Testis (tissue), 2 donors: ENCODE measurements around the gene TCEA2.

Experiments
- CTCF ChIP-seq, 3 experiments: fragments of 450-650 bp in 2 of 3; fragments of 200-600 bp in 1 of 3; sonication (generic) in 1 of 3; IDR thresholded peaks; one replicate each; pipeline ENCODE4 v1.5.1; 2016 to 2019; ENCODE audit warnings: antibody characterized with exemption in 3 of 3, mild to moderate bottlenecking in 2 of 3, moderate library complexity in 1 of 3
- POLR2A ChIP-seq: fragments of 450-650 bp; IDR thresholded peaks from one replicate; pipeline ENCODE4 v1.6.1; 2017; ENCODE audit warnings: antibody characterized with exemption, mild to moderate bottlenecking, moderate library complexity

- TF ChIP-seq POLR2A: no peak
- TF ChIP-seq CTCF (IDR thresholded peaks at IDR 0.05): no peak
These were observed 15.0 kb upstream of the TCEA2 start for GRCh38 chr20:64047968-64048401.
